B cell (primary cell): ENCODE results near the gene ZNF776.

Experiments
- CTCF ChIP-seq: fragments of 200-600 bp; IDR thresholded peaks from one replicate; pipeline ENCODE4 v1.8.0; 2022; ENCODE audit warnings: antibody characterized with exemption, mild to moderate bottlenecking
- EZH2 ChIP-seq: IDR thresholded peaks from 2 replicates; pipeline ENCODE4 v1.6.1; 2012; ENCODE audit warnings: borderline replicate concordance, low read depth, mild to moderate bottlenecking, moderate library complexity, low read length; ENCODE audit not compliant: insufficient read depth, poor library complexity, severe bottlenecking

DNA sequence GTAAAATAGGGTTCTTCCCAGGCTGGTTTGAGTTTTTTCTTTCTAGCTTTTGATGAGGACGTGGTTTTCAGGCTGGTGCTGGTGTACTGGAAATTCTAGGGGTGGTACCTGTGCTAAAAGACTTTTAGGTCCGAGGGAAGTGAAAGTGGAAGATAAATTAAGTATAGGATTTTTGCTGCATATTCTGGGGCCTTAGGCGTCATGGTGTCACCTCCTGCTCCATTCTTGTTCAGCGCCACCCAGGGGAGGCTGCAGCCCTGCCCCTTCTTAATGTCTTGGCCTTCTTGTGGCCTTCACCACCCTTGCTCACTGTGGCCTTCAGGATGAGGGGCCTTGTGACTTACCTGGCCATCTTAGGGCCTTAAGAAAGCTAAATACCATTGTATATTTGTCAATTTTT, 55.7 kb downstream of the ZNF776 start:
- peak; percentile 23 for TF ChIP-seq CTCF
- no peak for TF ChIP-seq EZH2
